ENCODE data around the gene ADRA2C. TPM values are rescaled to one million over a fixed set of nuclear protein-coding genes. Genes with fewer than 3 reads are reported as not detected.

ADRA2C gene
- total and polyA plus RNA-seq, 4 donors = 9.6 to 72.2 (median 42.7) TPM

DNA sequence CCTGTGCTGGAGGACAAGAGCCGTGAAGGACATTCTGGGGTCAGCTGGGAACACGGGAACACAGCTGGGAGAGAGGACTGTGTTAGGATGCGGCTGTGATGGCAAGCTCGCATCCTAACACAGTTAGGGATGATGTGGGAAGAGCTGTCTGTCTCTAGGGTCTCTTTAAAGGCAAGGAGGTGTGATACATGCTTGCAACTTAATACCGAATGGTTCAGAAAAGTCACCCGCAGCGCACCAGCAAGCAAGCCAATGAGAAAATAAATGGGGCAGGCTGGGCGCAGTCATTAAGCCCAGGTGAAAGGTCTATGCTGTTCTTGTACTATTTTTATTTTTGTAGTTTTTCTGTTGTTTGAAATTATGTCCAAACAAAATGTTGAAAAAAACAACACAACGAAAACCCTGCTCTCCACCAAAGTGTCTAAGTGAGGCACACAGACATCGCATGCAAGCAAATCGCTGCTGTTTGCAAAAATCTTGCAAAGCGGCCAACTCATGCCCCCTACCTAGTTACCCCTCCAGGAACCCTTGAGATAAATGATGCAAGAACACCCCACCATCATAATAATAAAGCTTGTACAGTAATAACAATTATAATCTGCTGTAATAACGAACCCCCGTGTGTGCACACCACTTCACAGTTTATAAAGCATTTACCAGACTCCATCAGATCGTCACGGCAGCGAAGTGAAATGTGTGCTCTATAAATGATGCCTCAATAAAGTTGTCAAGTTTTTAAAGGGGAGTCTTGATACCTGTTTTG is 17.9 kb upstream of the ADRA2C start:
- H3K4me1 ChIP-seq (ENCODE audit: control insufficient read depth in 1 of 2, insufficient read depth in 2 of 2, low read length in 2 of 2) = no peaks in the 10 kb centered on the region
- no peaks in the 10 kb centered on the region for H3K36me3 ChIP-seq (ENCODE audit: control insufficient read depth in 1 of 2, insufficient read depth in 2 of 2, low read length in 1 of 2)
- H3K9me3 ChIP-seq (ENCODE audit: control insufficient read depth, low read length) = no peaks in the 10 kb centered on the region
- intact Hi-C loops (cut with DNase I) = no loop called here
- H3K27ac ChIP-seq (ENCODE audit: low read depth in 1 of 2, low read length in 2 of 2) = no peak overlapping the region
- H3K4me3 ChIP-seq (ENCODE audit: low read length in 2 of 2) = no peak overlapping the region
- no peaks in the 10 kb centered on the region for H3K27me3 ChIP-seq (ENCODE audit: control insufficient read depth in 1 of 2, insufficient read depth in 2 of 2, low read length in 1 of 2)
- ATAC-seq (ENCODE audit: low FRiP score) (no peak), DNase-seq (no peak)
- WGBS, 2 donors = 67 to 74% methylated on average over 17 of the region's 17 CpGs

DNA sequence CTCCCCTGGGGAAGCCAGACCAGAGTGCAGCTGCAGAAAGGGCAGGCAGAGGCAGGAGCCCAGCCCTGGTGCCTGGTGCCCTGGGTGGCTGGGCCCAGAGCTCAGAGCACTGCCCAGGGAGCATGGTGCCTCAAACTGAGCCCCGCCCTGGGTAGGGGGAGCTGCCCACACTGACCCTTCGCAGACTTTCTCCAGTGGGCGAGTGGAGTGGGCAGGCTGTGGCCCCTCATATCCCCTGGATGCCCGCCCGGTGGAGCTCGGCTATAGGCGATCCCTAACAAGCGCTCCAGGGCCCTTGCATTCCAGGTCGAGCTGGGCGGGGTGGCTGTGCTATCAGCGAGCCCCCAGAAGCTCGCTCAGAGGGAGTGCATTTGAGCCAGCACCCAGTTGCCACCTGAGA is 17.1 kb upstream of the ADRA2C start:
- intact Hi-C loops (cut with DNase I) = no loop called here

DNA sequence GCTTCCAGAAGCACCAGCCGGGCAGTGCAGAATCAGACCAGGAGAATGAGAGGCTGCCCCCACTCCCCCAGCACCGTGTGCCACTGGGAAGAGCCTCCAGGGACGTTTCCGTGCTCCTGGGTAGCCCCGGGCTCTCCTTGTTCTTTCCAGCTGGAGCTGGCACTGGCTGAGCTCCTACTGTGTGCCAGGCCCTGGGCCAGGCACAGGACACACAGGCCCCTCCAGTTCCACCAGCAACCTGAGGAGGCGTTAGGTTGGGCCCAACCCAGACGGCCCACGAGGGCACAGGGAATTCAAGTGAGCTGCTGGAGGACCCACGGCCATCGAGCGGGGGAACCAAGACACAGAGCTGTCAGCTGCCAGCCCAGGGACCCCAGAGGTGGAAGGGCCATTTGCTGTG is 15.9 kb upstream of the ADRA2C start:
- Histone ChIP-seq H3K36me3 (ENCODE audit: control insufficient read depth in 1 of 2, insufficient read depth in 2 of 2, low read length in 1 of 2) (no peaks in the 10 kb centered on the region), H3K9me3 (ENCODE audit: control insufficient read depth, low read length) (no peaks in the 10 kb centered on the region), H3K27ac (ENCODE audit: low read depth in 1 of 2, low read length in 2 of 2) (no peak overlapping the region), H3K4me3 (ENCODE audit: low read length in 2 of 2) (no peak overlapping the region), H3K4me1 (ENCODE audit: control insufficient read depth in 1 of 2, insufficient read depth in 2 of 2, low read length in 2 of 2) (no peaks in the 10 kb centered on the region), H3K27me3 (ENCODE audit: control insufficient read depth in 1 of 2, insufficient read depth in 2 of 2, low read length in 1 of 2) (no peaks in the 10 kb centered on the region)
- DNase-seq (no peak), ATAC-seq (ENCODE audit: low FRiP score) (no peak)
- intact Hi-C loops (cut with DNase I) = no loop called here
- 73 to 79% methylated on average over 11 of the region's 11 CpGs for WGBS, 2 donors

More for the DNA sequence above, 17.1 kb upstream of the ADRA2C start:
- no peaks in the 10 kb centered on the region for H3K9me3 ChIP-seq (ENCODE audit: control insufficient read depth, low read length)
- no peaks in the 10 kb centered on the region for H3K36me3 ChIP-seq (ENCODE audit: control insufficient read depth in 1 of 2, insufficient read depth in 2 of 2, low read length in 1 of 2)
- no peak overlapping the region for H3K27ac ChIP-seq (ENCODE audit: low read depth in 1 of 2, low read length in 2 of 2)
- 90 to 91% methylated on average over 11 to 12 of the region's 12 CpGs for WGBS, 2 donors
- no peak overlapping the region for H3K4me3 ChIP-seq (ENCODE audit: low read length in 2 of 2)
- H3K27me3 ChIP-seq (ENCODE audit: control insufficient read depth in 1 of 2, insufficient read depth in 2 of 2, low read length in 1 of 2) = no peaks in the 10 kb centered on the region
- ATAC-seq (ENCODE audit: low FRiP score) (no peak), DNase-seq (no peak)
- no peaks in the 10 kb centered on the region for H3K4me1 ChIP-seq (ENCODE audit: control insufficient read depth in 1 of 2, insufficient read depth in 2 of 2, low read length in 2 of 2)

DNA sequence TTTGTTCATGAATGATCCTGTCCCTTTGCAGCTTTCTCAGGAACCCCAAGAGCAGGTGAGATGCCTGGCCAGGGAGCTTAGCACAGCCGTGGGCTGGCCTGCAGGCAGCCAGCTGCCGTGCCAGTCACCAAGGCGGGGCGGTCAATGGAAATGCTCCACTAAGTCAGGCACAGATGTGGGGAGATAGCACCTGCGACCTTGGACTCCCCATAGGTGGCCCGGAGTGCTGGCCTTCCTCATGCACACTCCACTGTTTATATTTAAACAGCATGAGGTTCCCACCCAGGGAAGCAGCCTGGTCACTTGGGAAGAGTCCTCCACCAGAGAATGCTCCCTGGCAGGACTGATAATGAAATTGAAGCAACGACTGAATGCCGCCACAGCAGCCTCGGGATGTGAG is 14.2 kb upstream of the ADRA2C start:
- H3K36me3 ChIP-seq (ENCODE audit: control insufficient read depth in 1 of 2, insufficient read depth in 2 of 2, low read length in 1 of 2) = no peaks in the 10 kb centered on the region
- H3K4me1 ChIP-seq (ENCODE audit: control insufficient read depth in 1 of 2, insufficient read depth in 2 of 2, low read length in 2 of 2) = no peaks in the 10 kb centered on the region
- DNase-seq = no peak
- H3K4me3 ChIP-seq (ENCODE audit: low read length in 2 of 2) = no peak overlapping the region
- intact Hi-C loops (cut with DNase I) = no loop called here
- H3K27me3 ChIP-seq (ENCODE audit: control insufficient read depth in 1 of 2, insufficient read depth in 2 of 2, low read length in 1 of 2) = no peaks in the 10 kb centered on the region
- H3K9me3 ChIP-seq (ENCODE audit: control insufficient read depth, low read length) = no peaks in the 10 kb centered on the region
- no peak for ATAC-seq (ENCODE audit: low FRiP score)
- H3K27ac ChIP-seq (ENCODE audit: low read depth in 1 of 2, low read length in 2 of 2) = no peak overlapping the region
- 86 to 96% methylated on average over 9 of the region's 9 CpGs for WGBS, 2 donors

DNA sequence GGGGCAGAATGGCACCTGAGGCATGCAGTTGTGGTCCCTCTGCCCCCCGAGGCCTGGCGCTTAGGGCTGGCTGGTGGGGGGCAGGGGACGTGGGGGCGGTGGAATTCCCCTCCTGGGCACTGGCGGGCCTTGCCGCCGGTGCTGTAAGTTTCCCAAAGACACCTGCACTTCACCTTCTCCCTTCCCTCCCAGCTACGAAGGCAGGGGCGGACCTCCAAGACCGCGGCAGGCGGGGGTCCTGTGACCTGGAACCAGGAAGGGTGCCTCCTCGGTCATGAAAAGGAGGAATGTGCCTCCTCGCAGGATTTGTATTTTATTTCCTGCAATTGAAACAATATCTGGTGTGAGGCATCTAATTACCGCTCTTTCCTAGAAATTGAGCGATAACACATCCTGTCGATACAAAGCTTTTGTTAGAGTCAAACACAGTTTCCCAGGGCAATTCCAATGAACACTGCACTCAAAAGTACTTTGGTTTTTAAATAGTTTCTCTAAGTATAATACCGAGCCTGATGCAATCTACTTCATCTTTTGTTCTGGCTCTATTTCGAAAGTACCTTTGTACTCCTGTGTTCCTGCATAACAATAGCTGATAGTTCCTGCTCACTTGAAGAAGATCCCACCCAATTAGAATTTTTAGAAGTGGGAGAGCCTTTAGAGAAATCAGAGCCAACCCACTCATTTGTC is 12.3 kb upstream of the ADRA2C start:
- H3K9me3 ChIP-seq (ENCODE audit: control insufficient read depth, low read length) = no peaks in the 10 kb centered on the region
- no peaks in the 10 kb centered on the region for H3K4me1 ChIP-seq (ENCODE audit: control insufficient read depth in 1 of 2, insufficient read depth in 2 of 2, low read length in 2 of 2)
- ATAC-seq (ENCODE audit: low FRiP score) (no peak), DNase-seq (no peak)
- no peak overlapping the region for H3K27ac ChIP-seq (ENCODE audit: low read depth in 1 of 2, low read length in 2 of 2)
- H3K27me3 ChIP-seq (ENCODE audit: control insufficient read depth in 1 of 2, insufficient read depth in 2 of 2, low read length in 1 of 2) = no peaks in the 10 kb centered on the region
- WGBS, 2 donors = 60 to 74% methylated on average over 18 to 19 of the region's 19 CpGs
- no peaks in the 10 kb centered on the region for H3K36me3 ChIP-seq (ENCODE audit: control insufficient read depth in 1 of 2, insufficient read depth in 2 of 2, low read length in 1 of 2)
- no peak overlapping the region for H3K4me3 ChIP-seq (ENCODE audit: low read length in 2 of 2)
- intact Hi-C loops (cut with DNase I) = no loop called here

DNA sequence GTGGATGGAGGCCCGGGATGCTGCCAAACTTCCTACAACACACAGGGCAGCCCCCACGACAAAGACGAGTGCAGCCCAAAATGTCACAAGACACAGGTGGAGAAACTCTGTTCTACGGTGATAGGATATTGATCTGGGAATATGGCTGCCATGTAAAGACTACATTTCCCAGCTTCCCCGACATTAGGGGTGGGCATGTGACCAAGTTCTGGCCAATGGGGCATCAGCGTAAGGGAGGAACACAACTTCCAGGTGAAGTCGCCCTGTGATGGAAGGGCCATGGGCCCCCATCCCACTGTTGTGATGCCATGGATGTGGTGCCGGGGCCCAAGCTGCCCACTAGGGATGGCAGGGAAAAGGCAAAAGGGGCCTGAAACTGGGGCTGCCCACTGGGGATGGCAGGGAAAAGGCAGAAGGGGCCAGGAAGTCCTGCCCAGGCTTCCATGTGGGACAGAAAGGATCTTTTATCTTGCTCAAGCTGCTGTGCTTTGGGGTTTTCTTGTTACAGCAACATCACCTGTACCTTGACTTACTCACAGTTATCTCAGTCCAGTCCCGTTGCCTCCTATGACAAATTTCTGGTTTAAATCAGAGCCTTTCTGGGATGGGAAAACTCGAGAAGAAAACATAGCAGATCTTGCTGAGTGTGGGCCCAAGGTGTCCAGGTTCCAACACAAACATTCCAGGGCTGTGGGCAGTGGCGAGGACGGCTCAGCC is 9.7 kb upstream of the ADRA2C start:
- no peak for DNase-seq
- no peaks in the 10 kb centered on the region for H3K4me1 ChIP-seq (ENCODE audit: control insufficient read depth in 1 of 2, insufficient read depth in 2 of 2, low read length in 2 of 2)
- peak overlapping the region in 1 of 2 donors; percentile 72 for H3K27ac ChIP-seq (ENCODE audit: low read depth in 1 of 2, low read length in 2 of 2)

DNA sequence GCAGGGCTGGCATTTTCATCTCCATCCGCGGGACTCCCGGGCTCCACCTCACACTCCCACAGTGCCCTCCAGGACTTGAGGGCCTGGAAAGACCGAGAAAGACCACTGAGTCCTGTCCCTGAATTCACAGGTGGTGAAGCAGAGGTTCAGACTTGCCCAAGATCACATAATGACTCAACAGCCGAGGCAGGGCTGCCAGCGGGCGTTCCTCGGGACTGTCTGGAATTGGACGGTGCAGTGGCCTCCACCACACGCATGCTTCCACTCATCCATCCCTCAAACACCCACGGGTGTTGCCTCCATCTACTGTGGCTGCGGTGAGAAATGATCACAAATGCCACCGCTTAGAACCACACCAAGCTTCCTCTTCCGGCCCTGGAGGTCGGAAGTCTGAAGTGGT is 6.9 kb upstream of the ADRA2C start:
- Histone ChIP-seq H3K9me3 (ENCODE audit: control insufficient read depth, low read length) (no peaks in the 10 kb centered on the region), H3K27me3 (ENCODE audit: control insufficient read depth in 1 of 2, insufficient read depth in 2 of 2, low read length in 1 of 2) (no peaks in the 10 kb centered on the region), H3K4me1 (ENCODE audit: control insufficient read depth in 1 of 2, insufficient read depth in 2 of 2, low read length in 2 of 2) (no peaks in the 10 kb centered on the region), H3K27ac (ENCODE audit: low read depth in 1 of 2, low read length in 2 of 2) (no peak overlapping the region), H3K4me3 (ENCODE audit: low read length in 2 of 2) (no peak overlapping the region), H3K36me3 (ENCODE audit: control insufficient read depth in 1 of 2, insufficient read depth in 2 of 2, low read length in 1 of 2) (no peaks in the 10 kb centered on the region)
- intact Hi-C loops (cut with DNase I) = no loop called here
- no peak for ATAC-seq (ENCODE audit: low FRiP score)
- 78 to 89% methylated on average over 15 of the region's 15 CpGs for WGBS, 2 donors
- DNase-seq = no peak

More for the DNA sequence above, 9.7 kb upstream of the ADRA2C start:
- Histone ChIP-seq H3K36me3 (ENCODE audit: control insufficient read depth in 1 of 2, insufficient read depth in 2 of 2, low read length in 1 of 2) (no peaks in the 10 kb centered on the region), H3K27me3 (ENCODE audit: control insufficient read depth in 1 of 2, insufficient read depth in 2 of 2, low read length in 1 of 2) (no peaks in the 10 kb centered on the region), H3K9me3 (ENCODE audit: control insufficient read depth, low read length) (no peaks in the 10 kb centered on the region), H3K4me3 (ENCODE audit: low read length in 2 of 2) (no peak overlapping the region)
- no peak for ATAC-seq (ENCODE audit: low FRiP score)
- intact Hi-C loops (cut with DNase I) = no loop called here
- WGBS, 2 donors = 63 to 64% methylated on average over 12 of the region's 12 CpGs

DNA sequence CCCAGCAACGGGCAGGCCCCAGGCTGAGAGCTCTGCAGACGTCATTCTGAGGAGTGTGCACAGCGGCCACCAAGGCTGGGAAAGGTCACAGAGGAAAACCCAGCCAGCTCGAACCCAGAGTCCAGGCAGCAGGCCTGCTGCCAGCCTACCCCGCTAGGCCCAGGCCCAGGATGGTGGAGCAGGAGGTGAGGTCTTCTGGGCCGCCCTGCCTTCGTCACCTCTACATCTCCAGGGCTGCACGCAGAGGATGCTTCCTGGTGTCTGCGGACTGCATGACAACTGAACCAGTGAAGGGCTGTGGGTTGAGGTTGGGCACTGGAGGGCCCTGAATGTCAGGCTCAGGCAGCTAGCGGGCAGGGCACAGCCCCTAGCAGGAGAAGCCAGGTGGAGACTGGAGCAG is 5.8 kb upstream of the ADRA2C start:
- intact Hi-C loops (cut with DNase I) = no loop called here

More for the DNA sequence above, 5.8 kb upstream of the ADRA2C start:
- no peak overlapping the region for H3K4me3 ChIP-seq (ENCODE audit: low read length in 2 of 2)
- WGBS, 2 donors = 94 to 96% methylated on average over 10 of the region's 10 CpGs
- no peak for DNase-seq
- no peaks in the 10 kb centered on the region for H3K9me3 ChIP-seq (ENCODE audit: control insufficient read depth, low read length)
- H3K36me3 ChIP-seq (ENCODE audit: control insufficient read depth in 1 of 2, insufficient read depth in 2 of 2, low read length in 1 of 2) = no peaks in the 10 kb centered on the region
- H3K27ac ChIP-seq (ENCODE audit: low read depth in 1 of 2, low read length in 2 of 2) = no peak overlapping the region
- H3K27me3 ChIP-seq (ENCODE audit: control insufficient read depth in 1 of 2, insufficient read depth in 2 of 2, low read length in 1 of 2) = no peaks in the 10 kb centered on the region
- ATAC-seq (ENCODE audit: low FRiP score) = no peak
- no peaks in the 10 kb centered on the region for H3K4me1 ChIP-seq (ENCODE audit: control insufficient read depth in 1 of 2, insufficient read depth in 2 of 2, low read length in 2 of 2)
